GM12801 (cell line): Measurements from ENCODE around the gene FTO.

ENCODE experiments used
- TF ChIP-seq, protein P1 (sequence below): IDR thresholded peaks from one replicate; pipeline ENCODE4 v1.5.1; 2011; ENCODE audit warnings: control low read depth; ENCODE audit not compliant: insufficient read length; ENCODE audit errors: extremely low read depth

FTO gene

DNA sequence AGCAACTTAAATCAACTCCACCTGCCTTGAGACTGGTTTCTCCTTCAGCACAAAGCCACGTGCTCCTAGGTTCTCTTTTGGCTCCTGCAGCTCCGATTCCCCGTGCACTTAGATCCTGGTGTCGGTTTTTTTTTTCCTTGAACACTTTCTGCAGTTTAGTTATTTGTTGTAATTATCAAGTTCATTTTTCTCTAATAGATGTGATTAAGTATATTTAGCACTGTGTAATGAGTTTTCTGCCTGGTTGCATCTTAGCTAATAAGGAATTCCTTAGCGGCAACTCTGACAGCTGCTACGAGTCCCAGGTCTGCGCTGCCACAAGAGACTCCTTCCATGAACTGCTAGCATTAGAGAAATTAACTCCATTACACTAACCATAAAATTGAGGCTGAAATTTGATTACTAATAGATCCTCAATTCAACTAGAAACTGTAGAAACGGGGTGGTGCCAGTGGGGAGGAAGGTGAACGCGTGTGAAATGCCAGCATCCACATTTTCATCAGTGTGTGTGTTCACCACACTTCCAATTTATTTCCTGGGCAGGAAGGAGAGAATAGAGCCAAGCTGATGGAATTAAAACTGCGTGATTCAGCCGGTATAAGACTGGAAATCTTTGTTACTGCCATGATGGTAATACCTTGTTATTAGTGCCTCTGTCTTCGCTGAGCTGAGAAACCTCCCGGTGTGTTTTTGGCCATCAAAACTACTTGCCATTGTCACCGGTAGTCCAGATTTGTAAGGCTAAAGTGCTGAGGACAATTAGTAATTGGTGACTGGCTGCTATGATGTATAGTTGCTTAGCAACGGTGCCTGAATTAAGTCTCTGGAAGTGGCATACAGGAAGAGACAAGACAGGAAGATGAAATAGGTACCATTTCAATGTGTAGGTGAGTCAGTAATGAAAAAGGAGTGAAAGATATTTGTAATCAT is 350.2 kb downstream of the FTO start:
- TF ChIP-seq, protein P1, sequence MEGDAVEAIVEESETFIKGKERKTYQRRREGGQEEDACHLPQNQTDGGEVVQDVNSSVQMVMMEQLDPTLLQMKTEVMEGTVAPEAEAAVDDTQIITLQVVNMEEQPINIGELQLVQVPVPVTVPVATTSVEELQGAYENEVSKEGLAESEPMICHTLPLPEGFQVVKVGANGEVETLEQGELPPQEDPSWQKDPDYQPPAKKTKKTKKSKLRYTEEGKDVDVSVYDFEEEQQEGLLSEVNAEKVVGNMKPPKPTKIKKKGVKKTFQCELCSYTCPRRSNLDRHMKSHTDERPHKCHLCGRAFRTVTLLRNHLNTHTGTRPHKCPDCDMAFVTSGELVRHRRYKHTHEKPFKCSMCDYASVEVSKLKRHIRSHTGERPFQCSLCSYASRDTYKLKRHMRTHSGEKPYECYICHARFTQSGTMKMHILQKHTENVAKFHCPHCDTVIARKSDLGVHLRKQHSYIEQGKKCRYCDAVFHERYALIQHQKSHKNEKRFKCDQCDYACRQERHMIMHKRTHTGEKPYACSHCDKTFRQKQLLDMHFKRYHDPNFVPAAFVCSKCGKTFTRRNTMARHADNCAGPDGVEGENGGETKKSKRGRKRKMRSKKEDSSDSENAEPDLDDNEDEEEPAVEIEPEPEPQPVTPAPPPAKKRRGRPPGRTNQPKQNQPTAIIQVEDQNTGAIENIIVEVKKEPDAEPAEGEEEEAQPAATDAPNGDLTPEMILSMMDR: no peak

- TF ChIP-seq, protein P1: no peak
These were observed 351.2 kb downstream of the FTO start for GRCh38 chr16:54055191-54055590.

- TF ChIP-seq, protein P1: no peak
These were observed 351.9 kb downstream of the FTO start for GRCh38 chr16:54055864-54056263.

DNA sequence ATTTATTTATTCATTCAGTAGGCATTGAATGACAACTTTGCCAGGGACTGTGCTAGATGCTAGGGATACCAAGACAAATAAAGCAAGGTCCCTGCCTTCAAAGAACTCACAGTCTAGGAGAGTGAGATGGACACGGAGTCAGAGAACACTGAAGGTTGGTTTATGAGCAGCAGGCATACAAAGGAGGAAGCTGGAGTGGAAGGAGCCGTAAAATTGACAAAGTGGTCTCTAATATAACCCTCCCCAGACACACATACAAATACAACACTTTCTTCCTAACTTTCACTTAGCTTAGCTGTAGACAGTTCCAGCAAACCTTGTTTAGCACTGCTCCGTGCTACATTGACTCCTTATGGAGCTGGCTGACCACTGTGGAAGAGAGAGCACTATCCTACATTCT is 353.0 kb downstream of the FTO start:
- TF ChIP-seq, protein P1: no peak

GRCh38 chr16:54059319-54059718 is 355.4 kb downstream of the FTO start:
- TF ChIP-seq, protein P1: no peak

- TF ChIP-seq, protein P1: no peak
These were observed 356.9 kb downstream of the FTO start for GRCh38 chr16:54060599-54061421.

DNA sequence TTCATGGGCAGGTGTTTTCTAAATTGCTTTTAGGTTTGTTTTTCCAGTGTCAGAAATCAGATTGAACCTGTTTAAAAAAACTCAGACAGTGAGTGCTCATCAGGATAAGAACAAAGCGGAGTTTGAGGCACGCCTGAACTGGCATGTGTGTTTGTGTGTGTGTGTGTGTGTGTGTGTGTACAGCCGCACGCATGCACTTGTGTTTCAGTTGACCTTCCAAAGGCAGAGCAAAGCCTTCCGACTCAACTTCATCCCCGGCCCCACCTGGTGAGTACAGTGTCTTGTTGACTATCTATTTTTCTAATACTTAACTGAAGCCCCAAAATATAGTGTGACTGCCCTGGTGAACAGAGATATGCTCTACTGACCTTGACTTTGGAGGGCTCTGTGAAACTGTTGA is 357.5 kb downstream of the FTO start:
- TF ChIP-seq, protein P1: no peak
